ENCODE data around the gene IFNA13.
A peak's percentile ranks its signal among the peaks of the same experiment; 100 is the strongest.

The IFNA13 gene

DNA sequence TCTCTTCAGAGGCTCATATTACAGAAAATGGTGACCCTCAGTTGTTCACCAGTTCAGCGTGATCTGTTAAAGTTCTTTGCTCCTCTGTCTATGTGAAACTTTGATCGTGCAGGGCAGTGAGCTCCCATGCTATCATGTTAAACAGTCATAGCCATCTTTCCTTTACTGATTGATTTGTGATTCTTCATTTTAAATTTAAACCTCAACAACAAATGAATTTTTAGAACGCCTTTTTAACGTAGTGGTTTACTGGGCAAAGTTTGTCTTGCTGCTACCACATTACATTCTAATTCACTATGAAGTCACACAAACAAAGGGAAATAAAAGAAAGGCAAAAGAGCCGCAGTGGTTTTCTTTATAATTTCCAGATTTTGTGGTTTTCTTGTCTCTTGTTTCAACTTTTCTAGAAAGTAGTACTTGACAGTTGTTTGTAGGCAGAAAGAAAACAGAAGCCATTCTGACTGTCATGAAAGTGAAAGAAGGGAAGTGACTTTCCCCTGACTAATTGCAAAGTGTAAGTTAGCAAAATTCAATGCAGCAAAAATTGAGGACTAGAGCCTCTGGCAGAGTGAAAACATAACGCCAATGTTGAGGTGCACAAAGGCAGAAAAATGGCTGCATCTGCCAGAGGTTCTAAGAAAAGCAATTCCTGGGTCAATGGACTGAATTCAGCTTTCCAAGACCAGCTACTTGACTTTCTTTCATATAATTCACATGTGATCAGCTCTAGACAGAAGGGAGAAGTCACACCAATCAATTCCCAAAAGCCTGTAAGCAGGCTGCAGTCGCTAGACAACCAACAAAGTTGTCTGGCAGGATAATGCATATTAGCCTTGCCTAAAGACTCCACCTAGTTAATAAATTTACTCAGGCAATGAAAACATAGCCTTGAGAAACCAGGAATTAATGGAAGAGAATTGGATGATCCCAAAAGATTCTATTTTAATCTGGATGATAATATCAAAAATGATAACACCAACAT lies 10.1 kb downstream of the IFNA13 start:
- no peak for DNase-seq

DNA sequence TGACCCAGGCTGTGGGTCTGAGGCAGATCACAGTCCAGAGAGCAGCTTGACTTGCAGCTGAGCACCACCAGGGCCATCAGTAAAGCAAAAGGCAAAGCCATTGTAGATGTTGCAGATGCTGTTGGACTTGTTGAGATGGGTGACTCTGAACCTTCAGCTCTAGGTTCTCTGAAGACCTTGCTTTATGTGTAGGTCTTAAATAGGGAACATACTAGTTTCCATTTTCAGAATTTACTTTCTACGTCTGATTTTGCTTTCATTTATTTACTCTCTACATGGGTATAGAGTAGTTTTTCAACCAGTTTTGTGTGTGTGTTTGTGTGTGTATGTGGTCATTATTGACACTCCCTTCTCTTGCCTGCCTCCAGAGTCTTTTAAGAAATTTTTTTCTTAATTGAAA lies 17.1 kb downstream of the IFNA13 start, which contains the start of gene IFNA6:
Gene IFNA6 (minus strand): TSS at position 101 of the 400 bp plus-strand sequence. CDS start 0 bp downstream, at position 101.
- no peak for DNase-seq

DNA sequence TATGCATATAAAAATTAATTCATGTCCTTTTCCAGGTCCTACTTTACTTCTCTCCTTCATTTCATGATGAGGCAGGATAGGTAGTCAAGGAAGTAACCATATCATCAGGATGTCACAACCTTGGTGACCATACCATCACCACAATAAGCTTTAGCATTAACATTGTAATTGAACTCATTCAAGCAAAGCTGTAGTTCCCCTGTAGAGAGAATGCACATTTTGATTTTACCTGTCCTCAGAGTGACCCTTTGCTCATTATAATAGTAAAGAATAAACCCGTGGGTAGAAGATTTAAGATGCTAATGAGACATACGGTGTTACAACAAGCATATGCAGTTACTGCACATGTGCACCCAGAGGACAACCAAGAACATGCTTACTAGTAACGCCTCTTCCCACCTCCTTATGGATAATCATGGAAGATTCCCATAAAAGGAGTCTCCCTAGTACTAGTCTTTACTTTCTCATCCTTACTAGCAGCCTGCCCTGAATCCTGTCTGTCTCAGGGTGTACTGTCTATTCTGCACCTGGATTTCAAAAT lies 19.4 kb downstream of the IFNA13 start:
- no peak for DNase-seq

DNA sequence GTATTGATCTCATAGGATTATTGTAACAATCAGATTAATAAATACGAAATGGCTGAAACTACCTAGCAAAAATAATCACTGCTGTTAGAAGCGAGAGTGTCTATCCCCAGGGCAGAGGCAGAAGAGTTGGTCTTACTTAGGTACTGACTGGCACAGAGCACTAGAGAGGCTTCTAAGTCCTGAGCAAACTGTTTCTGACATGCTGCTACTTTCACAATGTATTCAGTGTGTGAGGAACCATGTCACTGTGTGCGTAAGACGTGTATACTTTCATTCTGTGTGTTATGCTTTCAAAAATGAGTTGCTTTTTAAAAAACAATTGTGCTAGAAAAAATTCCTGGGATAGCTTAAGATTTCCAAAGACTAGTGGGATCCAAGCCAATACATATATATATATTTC lies 27.1 kb downstream of the IFNA13 start:
- DNase-seq = no peak

DNA sequence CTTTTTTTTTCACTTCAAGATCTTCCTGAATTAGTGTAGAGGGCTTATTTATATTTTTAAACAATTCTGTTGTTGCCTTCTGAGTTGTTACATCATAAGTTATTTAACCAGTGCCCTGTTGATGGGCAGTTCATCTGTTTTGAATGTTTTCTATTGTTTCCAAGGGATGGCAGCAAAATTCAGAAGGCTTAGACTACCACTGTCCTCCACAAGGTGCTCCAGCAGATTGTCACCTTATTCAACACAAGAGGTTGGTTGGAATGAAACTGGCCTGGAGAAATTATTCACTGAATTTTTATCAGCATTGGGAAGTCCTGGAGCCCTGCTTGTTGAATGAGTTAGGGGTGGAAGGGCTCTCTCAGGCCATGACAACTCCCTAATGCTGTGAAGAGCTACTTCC lies 31.4 kb downstream of the IFNA13 start:
- no peak for DNase-seq

DNA sequence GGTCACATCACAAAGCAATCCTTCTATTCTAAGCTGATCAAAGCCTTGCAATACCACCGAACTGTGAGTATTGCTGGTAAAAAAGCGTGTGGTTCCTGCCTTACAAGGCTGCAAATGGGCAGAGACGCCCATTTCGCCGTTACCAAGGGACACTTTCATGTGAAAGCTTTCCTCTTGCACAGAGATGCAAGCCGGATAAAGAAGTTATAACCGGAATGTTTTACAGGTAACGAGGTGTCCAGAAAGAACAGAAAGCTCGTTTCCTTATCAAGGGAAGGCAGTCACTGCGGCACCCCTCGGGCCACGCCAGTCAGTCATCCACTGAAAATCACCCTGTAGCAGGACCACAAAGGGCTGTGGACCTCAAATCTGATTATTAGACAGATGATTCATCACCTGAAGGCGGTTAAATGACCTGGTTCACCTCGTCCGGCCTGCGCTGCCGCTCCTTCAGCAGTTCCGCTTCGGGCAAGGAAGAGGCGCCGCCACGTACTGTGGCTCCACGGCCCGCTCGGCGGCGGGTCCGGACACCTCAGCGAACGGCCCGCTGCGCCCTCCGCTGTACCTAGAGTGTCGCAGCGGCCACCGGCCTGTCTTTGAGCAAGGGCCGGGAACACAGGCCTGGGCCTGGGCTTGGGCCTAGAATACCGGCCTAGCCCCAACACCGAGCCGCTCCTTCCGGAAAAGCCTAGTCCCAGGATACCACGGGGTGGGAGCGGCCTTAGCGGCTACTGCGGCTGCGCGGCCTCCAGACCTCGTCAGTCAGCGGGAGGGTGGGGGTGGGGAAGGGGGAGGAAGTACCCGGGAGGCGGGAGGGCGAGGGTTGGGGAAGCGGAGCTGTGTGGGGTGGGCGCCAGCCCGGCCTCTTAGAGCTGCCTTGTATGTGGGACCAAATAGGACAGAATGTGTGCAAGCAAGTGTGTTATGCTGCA lies 32.9 kb downstream of the IFNA13 start, which contains the start of gene KLHL9:
Gene KLHL9 (minus strand): TSS at position 704 of the 932 bp plus-strand sequence. CDS start 545 bp downstream, at position 159.
- peak; percentile 56 to 74 for DNase-seq

DNA sequence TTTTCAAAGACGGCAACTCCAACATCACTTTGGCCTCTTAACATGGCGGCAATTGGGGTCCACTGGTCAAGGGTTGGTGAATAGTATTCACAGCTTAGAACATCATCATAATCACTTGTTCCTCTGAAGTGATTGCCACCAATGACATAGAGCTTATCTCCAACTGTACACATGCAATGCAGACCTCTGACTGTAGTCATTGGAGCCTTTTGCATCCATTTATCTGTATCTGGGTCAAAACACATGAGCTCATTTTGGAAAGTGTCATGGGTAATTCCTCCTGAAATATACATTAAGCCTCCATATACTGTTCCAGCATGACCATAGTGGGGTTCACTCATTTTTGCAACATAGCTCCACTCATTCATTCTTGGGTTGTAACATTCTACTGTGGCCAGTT lies 34.6 kb downstream of the IFNA13 start:
- no peak for DNase-seq

DNA sequence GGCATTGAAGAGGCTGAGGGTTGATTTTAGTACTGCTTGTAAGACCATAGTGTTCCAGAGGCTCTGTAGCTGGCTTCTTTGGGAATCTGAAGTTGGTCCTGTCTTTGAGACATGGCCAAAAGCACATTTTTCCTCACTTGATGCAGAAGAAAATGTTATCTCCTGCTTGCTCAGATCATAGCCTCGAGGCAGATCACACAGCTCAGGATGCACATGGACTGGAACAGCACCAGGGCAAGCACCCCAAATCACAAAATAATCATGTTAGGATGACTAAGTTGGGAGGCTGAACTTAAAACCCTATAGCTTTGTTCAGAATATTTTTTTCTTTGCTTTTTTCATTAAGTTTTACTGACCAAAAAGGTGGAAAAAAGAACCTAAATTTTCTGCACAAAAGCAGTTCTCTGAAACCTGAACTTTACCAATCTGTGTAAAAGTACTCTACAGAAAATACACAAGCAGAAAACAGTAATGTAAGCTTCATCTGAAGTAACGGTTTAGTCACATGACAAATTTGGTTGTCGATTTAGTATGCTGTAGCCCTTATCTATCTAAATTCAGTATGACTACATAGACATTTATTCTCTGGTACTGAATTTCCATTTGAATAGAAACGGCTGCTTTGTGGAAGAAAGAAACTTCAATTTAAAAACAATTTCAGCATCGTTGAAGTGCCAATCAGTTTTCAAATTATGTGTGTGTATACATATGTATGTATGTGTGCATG lies 36.0 kb downstream of the IFNA13 start:
- no peak for DNase-seq

DNA sequence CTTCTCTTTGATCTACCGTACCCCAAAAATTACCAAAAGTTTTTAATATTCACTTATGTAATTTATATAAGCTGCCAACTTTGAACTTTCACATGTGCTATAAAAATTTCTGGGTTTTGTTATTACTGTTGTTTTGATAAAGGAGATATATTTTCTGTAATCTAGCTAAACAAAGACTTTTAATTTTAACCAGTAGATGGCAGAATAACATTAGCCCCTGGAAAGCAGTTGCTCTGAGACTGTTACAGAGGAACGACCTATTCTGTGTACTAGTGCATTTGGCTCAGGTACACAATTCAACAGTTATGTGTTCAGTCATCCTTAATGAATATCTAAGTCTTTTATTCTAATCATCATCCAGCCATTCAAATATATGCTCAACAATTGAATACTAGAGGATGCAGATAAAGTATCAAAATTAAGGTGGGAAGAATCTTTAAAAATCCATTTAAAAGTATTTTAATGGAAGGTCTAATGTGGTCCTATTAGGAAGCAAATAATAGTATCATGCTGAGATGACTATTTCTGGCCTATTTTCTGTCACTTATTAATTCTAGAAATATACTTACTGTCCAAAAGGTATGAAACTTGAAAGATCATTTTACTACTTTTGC lies 41.2 kb downstream of the IFNA13 start:
- DNase-seq = peak; percentile 39 to 41

DNA sequence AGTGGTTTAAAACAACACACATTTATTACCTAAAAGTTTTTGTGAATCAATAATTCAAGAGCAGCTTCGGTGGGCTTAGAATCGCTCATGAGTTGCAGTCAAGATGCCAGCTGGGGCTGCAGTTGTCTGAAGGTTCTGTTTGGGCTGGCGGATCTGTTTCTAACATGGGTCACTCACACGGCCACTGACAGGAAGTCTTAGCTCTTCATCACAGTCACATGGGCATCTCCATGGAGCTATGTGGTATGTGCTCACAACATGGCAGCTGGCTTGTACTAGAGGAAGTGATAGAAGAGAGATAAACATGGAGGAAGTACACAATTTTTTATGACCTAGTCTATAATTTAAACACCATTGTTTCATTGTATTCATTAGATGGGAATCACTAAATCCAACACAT lies 43.8 kb downstream of the IFNA13 start:
- no peak for DNase-seq

DNA sequence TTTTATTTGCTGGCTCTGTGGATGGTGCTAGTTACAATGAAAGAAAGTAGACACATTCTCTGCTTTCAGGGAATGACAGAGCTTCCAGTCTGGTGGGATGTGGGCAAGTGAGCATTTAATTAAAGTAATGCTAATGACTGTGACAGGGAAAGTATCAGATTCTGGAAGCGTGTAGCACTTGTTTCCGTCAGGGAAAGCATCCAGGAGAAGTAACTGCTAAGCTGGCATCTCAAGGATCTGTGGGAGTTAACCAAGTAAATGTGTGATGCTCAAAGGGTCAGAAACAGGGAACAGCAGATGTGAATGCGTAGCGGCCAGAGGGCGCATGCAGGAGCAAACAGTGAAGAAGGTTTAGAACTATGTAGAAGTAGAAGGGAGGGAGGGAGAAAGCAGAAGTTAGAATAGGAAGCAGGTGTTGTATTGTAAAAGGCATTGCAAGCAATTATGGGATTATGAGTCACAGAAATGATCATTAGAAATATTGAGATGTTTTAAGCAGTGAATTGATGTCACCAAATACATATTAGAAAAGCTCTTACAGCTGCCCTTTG lies 44.9 kb downstream of the IFNA13 start:
- DNase-seq = peak; percentile 32 to 54

DNA sequence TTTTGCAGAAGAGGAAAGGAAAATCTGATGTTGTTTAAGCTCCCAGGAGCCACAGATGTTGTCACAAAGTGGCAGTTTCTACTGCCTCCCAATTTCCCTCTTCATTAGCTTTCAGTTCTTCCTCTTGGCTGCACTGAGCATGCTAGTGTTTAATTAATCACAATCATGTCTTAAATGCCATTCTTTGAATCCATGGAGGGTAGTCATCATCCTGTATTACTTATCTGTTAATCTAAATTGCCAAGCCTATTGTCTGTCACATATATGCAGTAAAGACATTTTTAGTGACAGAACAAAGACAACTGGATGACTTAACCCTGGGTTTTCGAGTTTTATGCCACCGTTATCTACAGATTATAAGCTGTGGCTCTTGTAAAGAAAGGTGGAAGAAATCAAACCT lies 47.4 kb downstream of the IFNA13 start:
- DNase-seq = no peak

DNA sequence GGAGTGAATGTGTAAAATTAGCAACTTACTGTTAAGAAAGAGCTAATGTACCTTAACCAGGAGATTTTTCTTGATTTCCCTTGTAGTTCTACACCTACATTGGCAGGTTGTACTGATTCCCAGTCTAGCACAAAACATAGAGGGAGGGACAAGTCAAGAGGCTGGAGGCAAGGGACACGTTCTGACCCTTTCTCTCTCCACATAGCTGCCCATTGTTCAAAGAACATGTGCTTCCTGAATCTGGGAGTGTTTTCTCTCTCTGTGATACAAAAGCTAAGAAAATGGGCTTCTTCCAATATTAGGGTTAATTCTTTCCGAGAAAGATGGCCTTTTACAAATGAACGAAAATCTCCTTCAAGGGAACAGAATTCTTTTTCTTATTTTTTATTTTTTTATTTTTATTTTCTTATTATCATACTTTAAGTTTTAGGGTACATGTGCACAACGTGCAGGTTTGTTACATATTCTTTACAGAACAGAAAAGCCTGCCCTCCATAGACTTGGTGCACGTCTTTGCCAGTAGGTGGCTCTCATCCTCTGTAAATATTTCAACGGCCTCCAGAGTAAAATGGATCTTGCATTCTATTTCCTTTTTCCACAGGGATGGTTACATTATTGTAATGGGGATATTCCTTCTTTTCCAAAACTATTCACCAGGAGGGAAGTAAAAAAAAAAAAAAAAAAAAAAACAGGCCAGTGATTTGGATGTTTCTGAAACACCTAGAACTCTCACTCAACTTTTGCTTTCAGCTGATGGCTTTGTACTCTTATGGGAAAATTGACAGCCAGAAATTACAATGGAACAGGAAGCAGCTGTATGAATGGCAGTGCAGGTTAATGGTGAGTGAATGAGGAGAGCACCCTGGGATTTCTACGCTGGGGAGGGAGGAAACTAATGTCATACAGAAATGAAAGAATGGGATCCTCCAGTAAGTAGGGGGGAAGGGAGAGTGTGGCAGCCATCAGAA lies 49.6 kb downstream of the IFNA13 start:
- peak; percentile 31 to 37 for DNase-seq

All from Kasumi-1 (cell line).